Ureter (tissue), 1 donor: ENCODE results near the gene NFKBIZ. TPM values are rescaled to one million over a fixed set of nuclear protein-coding genes. Genes with fewer than 3 reads are reported as not detected.

Source experiments
- DNase-seq: peaks from one replicate; pipeline ENCODE4 v3.0.0-alpha.2; 2020; ENCODE audit warnings: low spot score
- total RNA-seq: library from RNA; stranded (reverse); gene quantifications from one replicate; pipeline ENCODE4 v1.2.4, GENCODE V29; 2023
- donor health status: DM: yes; HTN: yes; CAD: no.

Gene NFKBIZ
- 81.8 TPM for total RNA-seq

- peak; percentile 98 for DNase-seq
These were observed at the start of gene NFKBIZ for GRCh38 chr3:101848754-101849713. TSS of gene NFKBIZ (plus strand) at chr3:101849514. CDS start at chr3:101849629, 115 bp downstream.

GRCh38 chr3:101801174-101801573 is 48.1 kb upstream of the NFKBIZ start:
- DNase-seq = no peak

- no peak for DNase-seq
These were observed 47.1 kb upstream of the NFKBIZ start for GRCh38 chr3:101802179-101802578.

- DNase-seq = no peak
These were observed 46.0 kb upstream of the NFKBIZ start for GRCh38 chr3:101803173-101803782.

- DNase-seq = no peak
These were observed 45.4 kb upstream of the NFKBIZ start for GRCh38 chr3:101803939-101804338.

GRCh38 chr3:101806491-101806890 is 42.8 kb upstream of the NFKBIZ start:
- no peak for DNase-seq

- DNase-seq = no peak
These were observed 41.4 kb upstream of the NFKBIZ start for GRCh38 chr3:101807888-101808287.

GRCh38 chr3:101809178-101810021 is 39.9 kb upstream of the NFKBIZ start:
- DNase-seq = no peak

- DNase-seq = no peak
These were observed 39.3 kb upstream of the NFKBIZ start for GRCh38 chr3:101810022-101810418.

- no peak for DNase-seq
These were observed 37.4 kb upstream of the NFKBIZ start for GRCh38 chr3:101811875-101812274.

- no peak for DNase-seq
These were observed 36.4 kb upstream of the NFKBIZ start for GRCh38 chr3:101812895-101813294.

- no peak for DNase-seq
These were observed 35.4 kb upstream of the NFKBIZ start for GRCh38 chr3:101813817-101814440.

GRCh38 chr3:101814835-101815234 is 34.5 kb upstream of the NFKBIZ start:
- no peak for DNase-seq

- no peak for DNase-seq
These were observed 32.8 kb upstream of the NFKBIZ start for GRCh38 chr3:101816215-101817149.

- no peak for DNase-seq
These were observed 31.3 kb upstream of the NFKBIZ start for GRCh38 chr3:101817992-101818391.

- DNase-seq = no peak
These were observed 29.6 kb upstream of the NFKBIZ start for GRCh38 chr3:101819649-101820206.

- no peak for DNase-seq
These were observed 27.8 kb upstream of the NFKBIZ start for GRCh38 chr3:101821503-101821902.

GRCh38 chr3:101823525-101823924 is 25.8 kb upstream of the NFKBIZ start:
- no peak for DNase-seq

- DNase-seq = no peak
These were observed 24.6 kb upstream of the NFKBIZ start for GRCh38 chr3:101824702-101825101.

GRCh38 chr3:101825904-101826445 is 23.3 kb upstream of the NFKBIZ start:
- DNase-seq = no peak
